Left colon (tissue), 2 donors: ENCODE measurements around the gene WNT8B. TPM values are rescaled to one million over a fixed set of nuclear protein-coding genes. Genes with fewer than 3 reads are reported as not detected.

Experiments used
- ATAC-seq: fragments of 200-7000 bp; cut with Tn5 transposase; one replicate; pipeline ENCODE4 v1.9.1; 2020; ENCODE audit warnings: mild to moderate bottlenecking, moderate library complexity
- DNase-seq, 2 donors: peaks; one replicate each; pipeline ENCODE4 v3.0.0-alpha.2; 2020
- intact Hi-C, 2 donors: fragments of 100-400 bp; cut with DNase I in 1 of 2; cut with micrococcal nuclease in 1 of 2; formaldehyde crosslinking; loops; one replicate each; pipeline versions ENCODE4 v1.11.2 to v1.14.0; 2022; cut with DNase I, micrococcal nuclease
- total RNA-seq, 2 donors: library from RNA; stranded (reverse); fragmentation: NEBNext Ultra II Directional; extraction: Animal tissue kit (Norgen Biotek cat#: 25700); gene quantifications; one replicate each; pipeline ENCODE4 v1.2.1, GENCODE V29; 2021
- donor health status: DM: no; HTN: no; CAD: no.
- donor health status: DM: yes; HTN: yes; CAD: no.

The WNT8B gene
- total RNA-seq, 2 donors from 2014 or later = not detected

GRCh38 chr10:100509241-100509840, 46.5 kb downstream of the WNT8B start:
- intact Hi-C loops = no loop called here
- DNase-seq = no peak
- no peak for ATAC-seq

- DNase-seq (no peak), ATAC-seq (no peak)
- intact Hi-C loops = loop anchor here in 1 of 2 donors (10.0 kb wide), 1 partner anchor 76 kb away; no protein-coding TSS in a partner anchor
Measured at GRCh38 chr10:100510533-100511308, 47.9 kb downstream of the WNT8B start.

- ATAC-seq (no peak), DNase-seq (no peak)
- intact Hi-C loops = loop anchor here in 1 of 2 donors (10.0 kb wide), 1 partner anchor 81 kb away; no protein-coding TSS in a partner anchor
Measured at GRCh38 chr10:100515612-100516011, 52.8 kb downstream of the WNT8B start.

GRCh38 chr10:100516847-100517246, 54.0 kb downstream of the WNT8B start:
- DNase-seq = no peak
- intact Hi-C loops = loop anchor here in 1 of 2 donors (10.0 kb wide), 1 partner anchor 82 kb away; no protein-coding TSS in a partner anchor
- ATAC-seq = no peak

- DNase-seq = peak; percentile 44 to 83
- peak; percentile 81 for ATAC-seq
- intact Hi-C loops = loop anchor here in 1 of 2 donors (10.0 kb wide), 1 partner anchor 84 kb away; no protein-coding TSS in a partner anchor
Measured at GRCh38 chr10:100518761-100519241, 56.0 kb downstream of the WNT8B start.

GRCh38 chr10:100519311-100520051, 56.7 kb downstream of the WNT8B start, which contains the start of gene SEC31B:
SEC31B (minus strand) TSS chr10:100519861; CDS start chr10:100516952, 2,909 bp downstream.
- intact Hi-C loops = loop anchor here in 1 of 2 donors (10.0 kb wide), 1 partner anchor 85 kb away; no protein-coding TSS in a partner anchor
- peak in 1 of 2 donors; percentile 34 for DNase-seq
- ATAC-seq = peak; percentile 57

GRCh38 chr10:100520811-100521210, 58.0 kb downstream of the WNT8B start:
- intact Hi-C loops = no loop called here
- DNase-seq (no peak), ATAC-seq (no peak)

GRCh38 chr10:100522107-100522801, 59.4 kb downstream of the WNT8B start:
- intact Hi-C loops = no loop called here
- DNase-seq (no peak), ATAC-seq (no peak)

GRCh38 chr10:100522945-100523344, 60.1 kb downstream of the WNT8B start:
- DNase-seq (no peak), ATAC-seq (no peak)
- intact Hi-C loops = no loop called here

- intact Hi-C loops = no loop called here
- DNase-seq (no peak), ATAC-seq (no peak)
Measured at GRCh38 chr10:100524206-100524605, 61.4 kb downstream of the WNT8B start.

GRCh38 chr10:100524638-100525037, 61.8 kb downstream of the WNT8B start:
- intact Hi-C loops = no loop called here

GRCh38 chr10:100528123-100528886, 65.5 kb downstream of the WNT8B start:
- ATAC-seq = no peak
- intact Hi-C loops = no loop called here
- DNase-seq = no peak

More at GRCh38 chr10:100524638-100525037, 61.8 kb downstream of the WNT8B start:
- ATAC-seq (no peak), DNase-seq (no peak)

- ATAC-seq (peak; percentile 11), DNase-seq (peak in 1 of 2 donors; percentile 45)
- intact Hi-C loops = no loop called here
Measured at GRCh38 chr10:100528921-100529474, 66.2 kb downstream of the WNT8B start.

GRCh38 chr10:100529475-100530298, 66.9 kb downstream of the WNT8B start, which contains the start of gene NDUFB8:
NDUFB8 (minus strand) TSS chr10:100529871; CDS start chr10:100529851, 20 bp downstream.
- DNase-seq = peak; percentile 92 to 94
- intact Hi-C loops = no loop called here
- peak; percentile 95 for ATAC-seq

GRCh38 chr10:100531761-100532160, 69.0 kb downstream of the WNT8B start:
- ATAC-seq = no peak
- DNase-seq = no peak
- intact Hi-C loops = no loop called here
